ENCODE measurements around the gene ABCA13. TPM values are rescaled to one million over a fixed set of nuclear protein-coding genes. Genes with fewer than 3 reads are reported as not detected.

ABCA13 gene
- polyA plus RNA-seq, 1 donor (not counting 4 experiments of a cell fraction or from before 2014, with no cell fraction given): 0.76 TPM

- no peaks in the 10 kb centered on the region for H3K36me3 ChIP-seq (ENCODE audit: control insufficient read depth in 2 of 2, extremely low read depth in 1 of 2, insufficient read depth in 2 of 2, low read length in 2 of 2)
These were observed 145.5 kb downstream of the ABCA13 start for GRCh38 chr7:48316768-48317167.

DNA sequence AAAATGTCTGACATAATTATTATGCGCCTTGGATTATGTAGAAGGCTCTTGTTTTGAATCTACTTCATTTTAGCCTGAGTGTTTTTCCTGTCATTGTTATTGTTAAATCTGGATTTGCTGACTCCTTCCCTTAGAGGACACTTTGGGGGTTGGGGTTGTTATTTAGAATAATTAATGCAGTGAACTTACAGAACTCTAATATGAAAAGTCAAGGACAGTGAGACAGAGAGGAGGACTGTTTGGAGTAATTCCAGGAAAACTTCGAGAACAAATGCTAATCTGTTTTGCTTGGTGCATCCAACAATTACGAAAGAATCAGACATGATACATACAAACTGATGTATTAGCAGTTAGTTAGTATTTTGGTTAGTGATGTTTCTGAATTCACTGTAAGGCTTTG, 146.1 kb downstream of the ABCA13 start:
- H3K4me2 ChIP-seq (ENCODE audit: control insufficient read depth, extremely low read depth, insufficient read depth, low read depth, low read length): no peak overlapping the region
- H3K4me3 ChIP-seq (ENCODE audit: control insufficient read depth in 2 of 3, extremely low read depth in 1 of 3, insufficient read depth in 2 of 3, low read depth in 1 of 3, low read length in 3 of 3): no peak overlapping the region
- H3K4me1 ChIP-seq (ENCODE audit: control insufficient read depth, extremely low read depth, insufficient read depth, low read length): peaks cover 3% of the 10 kb centered on the region
- H3K36me3 ChIP-seq (ENCODE audit: control insufficient read depth in 2 of 2, extremely low read depth in 1 of 2, insufficient read depth in 2 of 2, low read length in 2 of 2): no peaks in the 10 kb centered on the region
- H3K9ac ChIP-seq (ENCODE audit: control insufficient read depth, extremely low read depth, insufficient read depth, low read length): no peak overlapping the region
- dilution Hi-C loops (cut with MboI; ENCODE audit: extremely low pct_ligation_motif_present, low sequenced_read_pairs): no loop called here
- H3K27me3 ChIP-seq (ENCODE audit: control insufficient read depth, extremely low read depth, insufficient read depth, low read length): no peaks in the 10 kb centered on the region
- no peak overlapping the region for H3K27ac ChIP-seq (ENCODE audit: control insufficient read depth, insufficient read depth, low read length)
- no peak overlapping the region for H2AFZ ChIP-seq (ENCODE audit: control insufficient read depth, low read length)
- no peak for DNase-seq (ENCODE audit: low read depth, low spot score)
- TF ChIP-seq EZH2 (IDR thresholded peaks at IDR 0.05; ENCODE audit: low read length): no peak
- TF ChIP-seq, protein P1, sequence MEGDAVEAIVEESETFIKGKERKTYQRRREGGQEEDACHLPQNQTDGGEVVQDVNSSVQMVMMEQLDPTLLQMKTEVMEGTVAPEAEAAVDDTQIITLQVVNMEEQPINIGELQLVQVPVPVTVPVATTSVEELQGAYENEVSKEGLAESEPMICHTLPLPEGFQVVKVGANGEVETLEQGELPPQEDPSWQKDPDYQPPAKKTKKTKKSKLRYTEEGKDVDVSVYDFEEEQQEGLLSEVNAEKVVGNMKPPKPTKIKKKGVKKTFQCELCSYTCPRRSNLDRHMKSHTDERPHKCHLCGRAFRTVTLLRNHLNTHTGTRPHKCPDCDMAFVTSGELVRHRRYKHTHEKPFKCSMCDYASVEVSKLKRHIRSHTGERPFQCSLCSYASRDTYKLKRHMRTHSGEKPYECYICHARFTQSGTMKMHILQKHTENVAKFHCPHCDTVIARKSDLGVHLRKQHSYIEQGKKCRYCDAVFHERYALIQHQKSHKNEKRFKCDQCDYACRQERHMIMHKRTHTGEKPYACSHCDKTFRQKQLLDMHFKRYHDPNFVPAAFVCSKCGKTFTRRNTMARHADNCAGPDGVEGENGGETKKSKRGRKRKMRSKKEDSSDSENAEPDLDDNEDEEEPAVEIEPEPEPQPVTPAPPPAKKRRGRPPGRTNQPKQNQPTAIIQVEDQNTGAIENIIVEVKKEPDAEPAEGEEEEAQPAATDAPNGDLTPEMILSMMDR (optimal IDR thresholded peaks at IDR 0.05 in 1 of 3, IDR thresholded peaks at IDR 0.05 in 1 of 3, conservative IDR thresholded peaks at IDR 0.05 in 1 of 3; ENCODE audit: extremely low read depth in 1 of 3, insufficient read depth in 2 of 3, low read length in 3 of 3): no peak
- H3K79me2 ChIP-seq (ENCODE audit: control insufficient read depth, insufficient read depth, low read length): no peaks in the 10 kb centered on the region
- no peak for FAIRE-seq
- H3K9me1 ChIP-seq (ENCODE audit: control insufficient read depth, extremely low read depth, insufficient read depth, low read length): no peaks in the 10 kb centered on the region
- H3K9me3 ChIP-seq (ENCODE audit: control insufficient read depth, low read depth, low read length): no peaks in the 10 kb centered on the region
- no peaks in the 10 kb centered on the region for H4K20me1 ChIP-seq (ENCODE audit: control insufficient read depth, extremely low read depth, insufficient read depth, low read length)

More at GRCh38 chr7:48316768-48317167, 145.5 kb downstream of the ABCA13 start:
- Histone ChIP-seq H3K27me3 (ENCODE audit: control insufficient read depth, extremely low read depth, insufficient read depth, low read length) (no peaks in the 10 kb centered on the region), H3K4me2 (ENCODE audit: control insufficient read depth, extremely low read depth, insufficient read depth, low read depth, low read length) (no peak overlapping the region), H3K9me1 (ENCODE audit: control insufficient read depth, extremely low read depth, insufficient read depth, low read length) (no peaks in the 10 kb centered on the region), H3K9me3 (ENCODE audit: control insufficient read depth, low read depth, low read length) (no peaks in the 10 kb centered on the region), H3K4me3 (ENCODE audit: control insufficient read depth in 2 of 3, extremely low read depth in 1 of 3, insufficient read depth in 2 of 3, low read depth in 1 of 3, low read length in 3 of 3) (no peak overlapping the region), H3K9ac (ENCODE audit: control insufficient read depth, extremely low read depth, insufficient read depth, low read length) (no peak overlapping the region), H3K27ac (ENCODE audit: control insufficient read depth, insufficient read depth, low read length) (no peak overlapping the region), H2AFZ (ENCODE audit: control insufficient read depth, low read length) (no peak overlapping the region), H3K79me2 (ENCODE audit: control insufficient read depth, insufficient read depth, low read length) (no peaks in the 10 kb centered on the region), H4K20me1 (ENCODE audit: control insufficient read depth, extremely low read depth, insufficient read depth, low read length) (no peaks in the 10 kb centered on the region), H3K4me1 (ENCODE audit: control insufficient read depth, extremely low read depth, insufficient read depth, low read length) (peaks cover 9% of the 10 kb centered on the region)
- FAIRE-seq: no peak
- DNase-seq (ENCODE audit: low read depth, low spot score): no peak
- TF ChIP-seq EZH2 (IDR thresholded peaks at IDR 0.05; ENCODE audit: low read length): no peak
- TF ChIP-seq, protein P1 (optimal IDR thresholded peaks at IDR 0.05 in 1 of 3, IDR thresholded peaks at IDR 0.05 in 1 of 3, conservative IDR thresholded peaks at IDR 0.05 in 1 of 3; ENCODE audit: extremely low read depth in 1 of 3, insufficient read depth in 2 of 3, low read length in 3 of 3): no peak
- dilution Hi-C loops (cut with MboI; ENCODE audit: extremely low pct_ligation_motif_present, low sequenced_read_pairs): no loop called here
